RCC 7860 (cell line): Measurements from ENCODE around the gene SLC4A11.

Source experiments
- DNase-seq: peaks from one replicate; pipeline ENCODE4 v3.0.0-alpha.2; 2015; ENCODE audit warnings: low spot score
- FAIRE-seq: peaks from 2 replicates; lab custom pipeline; 2012; peaks lifted over from hg19 to GRCh38; lab: Jason Lieb, UNC

SLC4A11 gene

GRCh38 chr20:3177746-3178485 lies 61.1 kb downstream of the SLC4A11 start:
- FAIRE-seq = no peak

More at GRCh38 chr20:3177746-3178485, 61.1 kb downstream of the SLC4A11 start:
- no peak for DNase-seq
